GM18502 (cell line): ENCODE results near the gene FHIT.
A peak's percentile ranks its signal among the peaks of the same experiment; 100 is the strongest.

ENCODE experiments used
- ATAC-seq: cut with Tn5 transposase; IDR thresholded peaks from one replicate; pipeline ENCODE4 v1.9.1; 2021; ENCODE audit warnings: mild to moderate bottlenecking; ENCODE audit not compliant: unreplicated experiment, poor library complexity

The FHIT gene

GRCh38 chr3:59758672-59759071, 1492.6 kb downstream of the FHIT start:
- ATAC-seq = no peak

GRCh38 chr3:59756934-59757333, 1494.3 kb downstream of the FHIT start:
- no peak for ATAC-seq

- no peak for ATAC-seq
These were observed 1496.7 kb downstream of the FHIT start for GRCh38 chr3:59754456-59755129.

- no peak for ATAC-seq
These were observed 1497.3 kb downstream of the FHIT start for GRCh38 chr3:59753808-59754450.

- no peak for ATAC-seq
These were observed 1498.3 kb downstream of the FHIT start for GRCh38 chr3:59752925-59753324.

- ATAC-seq = no peak
These were observed 1499.6 kb downstream of the FHIT start for GRCh38 chr3:59751606-59752005.

- ATAC-seq = no peak
These were observed 1500.9 kb downstream of the FHIT start for GRCh38 chr3:59750391-59750790.

- ATAC-seq = no peak
These were observed 1502.0 kb downstream of the FHIT start for GRCh38 chr3:59749291-59749690.

GRCh38 chr3:59746585-59746984, 1504.7 kb downstream of the FHIT start:
- ATAC-seq = no peak

GRCh38 chr3:59737241-59737640, 1514.0 kb downstream of the FHIT start:
- ATAC-seq = no peak

- ATAC-seq = no peak
These were observed 1517.2 kb downstream of the FHIT start for GRCh38 chr3:59734061-59734460.

GRCh38 chr3:59733041-59733809, 1518.0 kb downstream of the FHIT start:
- ATAC-seq = no peak

GRCh38 chr3:59731943-59732342, 1519.3 kb downstream of the FHIT start:
- peak; percentile 54 for ATAC-seq

GRCh38 chr3:59730591-59730990, 1520.7 kb downstream of the FHIT start:
- ATAC-seq = no peak

GRCh38 chr3:59728587-59728908, 1522.7 kb downstream of the FHIT start:
- ATAC-seq = no peak

GRCh38 chr3:59727902-59728586, 1523.2 kb downstream of the FHIT start:
- no peak for ATAC-seq

GRCh38 chr3:59726279-59726678, 1525.0 kb downstream of the FHIT start:
- ATAC-seq = no peak

- ATAC-seq = no peak
These were observed 1533.5 kb downstream of the FHIT start for GRCh38 chr3:59717679-59718205.

GRCh38 chr3:59714066-59714465, 1537.2 kb downstream of the FHIT start:
- ATAC-seq = no peak

GRCh38 chr3:59710554-59710953, 1540.7 kb downstream of the FHIT start:
- no peak for ATAC-seq
